Body of pancreas (tissue), 4 donors: ENCODE results near the gene ENTPD1.

ENCODE experiments used
- CTCF ChIP-seq, 7 experiments: fragments of 450-650 bp in 4 of 7; fragments of 200-600 bp in 3 of 7; sonication (generic) in 3 of 7; IDR thresholded peaks; one replicate each; pipeline ENCODE4 v1.5.1; 2016 to 2019; ENCODE audit warnings: antibody characterized with exemption in 7 of 7
- POLR2A ChIP-seq, 3 donors: fragments of 450-650 bp; IDR thresholded peaks; one replicate each; pipeline ENCODE4 v1.6.1; 2016; ENCODE audit warnings: antibody characterized with exemption in 3 of 3, mild to moderate bottlenecking in 2 of 3

GRCh38 chr10:95793401-95794045 is 37.6 kb downstream of the ENTPD1 start:
- no peak for TF ChIP-seq POLR2A (IDR thresholded peaks at IDR 0.05)
- TF ChIP-seq CTCF (IDR thresholded peaks at IDR 0.05) = no peak
